Tibial nerve (tissue), 4 donors: ENCODE data around the gene TEKT3.

Experiments used
- EP300 ChIP-seq, 2 donors: sonication (generic); formaldehyde crosslinking; IDR thresholded peaks; one replicate each; pipeline ENCODE4 v1.6.1; 2017; ENCODE audit warnings: antibody characterized with exemption in 2 of 2, mild to moderate bottlenecking in 1 of 2
- TF ChIP-seq, protein P1 (sequence below), 5 experiments: fragments of 200-600 bp in 3 of 5; fragments of 450-650 bp in 2 of 5; sonication (generic) in 3 of 5; IDR thresholded peaks; one replicate each; pipeline ENCODE4 v1.5.1; 2016 to 2019; ENCODE audit warnings: antibody characterized with exemption in 5 of 5, mild to moderate bottlenecking in 3 of 5, moderate library complexity in 2 of 5

DNA sequence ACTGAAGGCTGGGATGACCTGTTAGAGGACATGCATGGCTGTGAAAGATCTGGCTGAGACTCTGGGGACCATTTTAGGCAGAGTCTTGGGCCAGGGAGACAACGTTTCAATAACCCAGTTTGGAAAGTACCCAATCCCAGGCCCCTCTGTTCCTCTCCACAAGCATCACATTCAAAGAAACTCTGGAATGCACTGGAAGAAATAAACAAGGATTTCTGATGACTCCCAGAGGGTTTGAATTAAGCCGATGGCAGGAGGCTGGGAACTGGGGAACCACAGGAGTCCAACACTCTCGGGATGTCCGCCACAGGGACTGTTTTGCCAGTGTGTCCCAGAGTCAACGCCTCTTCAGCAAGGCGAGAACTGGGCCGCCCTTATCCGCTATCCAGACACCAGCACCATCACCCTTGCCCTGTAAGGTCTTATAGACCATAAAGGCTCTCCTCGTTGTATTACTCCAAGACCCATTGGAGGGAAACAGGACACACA is 79.6 kb downstream of the TEKT3 start:
- TF ChIP-seq, protein P1, sequence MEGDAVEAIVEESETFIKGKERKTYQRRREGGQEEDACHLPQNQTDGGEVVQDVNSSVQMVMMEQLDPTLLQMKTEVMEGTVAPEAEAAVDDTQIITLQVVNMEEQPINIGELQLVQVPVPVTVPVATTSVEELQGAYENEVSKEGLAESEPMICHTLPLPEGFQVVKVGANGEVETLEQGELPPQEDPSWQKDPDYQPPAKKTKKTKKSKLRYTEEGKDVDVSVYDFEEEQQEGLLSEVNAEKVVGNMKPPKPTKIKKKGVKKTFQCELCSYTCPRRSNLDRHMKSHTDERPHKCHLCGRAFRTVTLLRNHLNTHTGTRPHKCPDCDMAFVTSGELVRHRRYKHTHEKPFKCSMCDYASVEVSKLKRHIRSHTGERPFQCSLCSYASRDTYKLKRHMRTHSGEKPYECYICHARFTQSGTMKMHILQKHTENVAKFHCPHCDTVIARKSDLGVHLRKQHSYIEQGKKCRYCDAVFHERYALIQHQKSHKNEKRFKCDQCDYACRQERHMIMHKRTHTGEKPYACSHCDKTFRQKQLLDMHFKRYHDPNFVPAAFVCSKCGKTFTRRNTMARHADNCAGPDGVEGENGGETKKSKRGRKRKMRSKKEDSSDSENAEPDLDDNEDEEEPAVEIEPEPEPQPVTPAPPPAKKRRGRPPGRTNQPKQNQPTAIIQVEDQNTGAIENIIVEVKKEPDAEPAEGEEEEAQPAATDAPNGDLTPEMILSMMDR (IDR thresholded peaks at IDR 0.05) = no peak
- TF ChIP-seq EP300 (IDR thresholded peaks at IDR 0.05) = no peak
